WTC11 (cell line): ENCODE data around the gene SMARCC2. TPM values are rescaled to one million over a fixed set of nuclear protein-coding genes. Genes with fewer than 3 reads are reported as not detected.
A peak's percentile ranks its signal among the peaks of the same experiment; 100 is the strongest.

Experiments used
- ATF1 ChIP-seq: sonication (generic); formaldehyde crosslinking; IDR thresholded peaks from 2 replicates; pipeline ENCODE4 v1.8.1; 2023; ENCODE audit warnings: mild to moderate bottlenecking, moderate library complexity, missing genetic modification reagents
- CREB1 ChIP-seq: sonication (generic); formaldehyde crosslinking; IDR thresholded peaks from 2 replicates; pipeline ENCODE4 v1.8.0; 2023; ENCODE audit warnings: mild to moderate bottlenecking, missing genetic modification reagents
- CTCF ChIP-seq: fragments of 200-600 bp; IDR thresholded peaks from 2 replicates; pipeline ENCODE4 v1.8.0; 2022; ENCODE audit warnings: antibody characterized with exemption
- EMX1 ChIP-seq: fragments of 250-450 bp; sonication (Bioruptor Pico); IDR thresholded peaks from 2 replicates; pipeline ENCODE4 v1.8.0; 2021; ENCODE audit warnings: mild to moderate bottlenecking
- ERG ChIP-seq: fragments of 250-450 bp; sonication (Bioruptor Pico); IDR thresholded peaks from 2 replicates; pipeline ENCODE4 v1.8.0; 2021; ENCODE audit warnings: mild to moderate bottlenecking
- ESRRA ChIP-seq: sonication (generic); formaldehyde crosslinking; IDR thresholded peaks from 2 replicates; pipeline ENCODE4 v1.8.1; 2022; ENCODE audit warnings: mild to moderate bottlenecking, missing genetic modification reagents, borderline replicate concordance
- ETV6 ChIP-seq: sonication (generic); formaldehyde crosslinking; IDR thresholded peaks from 2 replicates; pipeline ENCODE4 v1.8.1; 2022; ENCODE audit warnings: mild to moderate bottlenecking, missing genetic modification reagents
- FOXP1 ChIP-seq: sonication (generic); formaldehyde crosslinking; IDR thresholded peaks from 2 replicates; pipeline ENCODE4 v1.8.0; 2022; ENCODE audit warnings: missing genetic modification reagents, mild to moderate bottlenecking, moderate library complexity, borderline replicate concordance
- GABPB1 ChIP-seq: sonication (generic); formaldehyde crosslinking; IDR thresholded peaks from 2 replicates; pipeline ENCODE4 v1.8.1; 2023; ENCODE audit warnings: mild to moderate bottlenecking, missing genetic modification reagents
- GTF2I ChIP-seq: fragments of 250-450 bp; sonication (Bioruptor Pico); conservative IDR thresholded peaks from 2 replicates; pipeline ENCODE4 v1.4.0; 2021; ENCODE audit warnings: mild to moderate bottlenecking
- HMGXB4 ChIP-seq: sonication (generic); formaldehyde crosslinking; IDR thresholded peaks from 2 replicates; pipeline ENCODE4 v1.8.1; 2023; ENCODE audit warnings: mild to moderate bottlenecking, moderate library complexity, missing genetic modification reagents
- KAT7 ChIP-seq: sonication (generic); formaldehyde crosslinking; IDR thresholded peaks from 2 replicates; pipeline ENCODE4 v1.8.1; 2023; ENCODE audit warnings: missing genetic modification reagents, mild to moderate bottlenecking, borderline replicate concordance
- MYBL2 ChIP-seq: sonication (generic); formaldehyde crosslinking; IDR thresholded peaks from 2 replicates; pipeline ENCODE4 v1.8.1; 2023; ENCODE audit warnings: mild to moderate bottlenecking, moderate library complexity, missing genetic modification reagents
- NFE2L1 ChIP-seq: sonication (generic); formaldehyde crosslinking; IDR thresholded peaks from 2 replicates; pipeline ENCODE4 v1.8.1; 2023; ENCODE audit warnings: missing genetic modification reagents
- NFYB ChIP-seq: sonication (generic); formaldehyde crosslinking; conservative IDR thresholded peaks from 2 replicates; pipeline ENCODE4 v1.8.0; 2022; ENCODE audit warnings: low read depth, missing genetic modification reagents
- NR2C2 ChIP-seq: sonication (generic); formaldehyde crosslinking; IDR thresholded peaks from 2 replicates; pipeline ENCODE4 v1.8.0; 2022; ENCODE audit warnings: mild to moderate bottlenecking, missing genetic modification reagents
- PRDM15 ChIP-seq: sonication (generic); formaldehyde crosslinking; IDR thresholded peaks from 2 replicates; pipeline ENCODE4 v1.8.0; 2022; ENCODE audit warnings: missing genetic modification reagents
- PREB ChIP-seq: sonication (generic); formaldehyde crosslinking; IDR thresholded peaks from 2 replicates; pipeline ENCODE4 v1.8.1; 2022; ENCODE audit warnings: mild to moderate bottlenecking, missing genetic modification reagents, moderate library complexity, borderline replicate concordance
- PRRX2 ChIP-seq: fragments of 250-450 bp; sonication (Bioruptor Pico); IDR thresholded peaks from 2 replicates; pipeline ENCODE4 v1.8.0; 2021; ENCODE audit warnings: mild to moderate bottlenecking
- RELA ChIP-seq: sonication (generic); formaldehyde crosslinking; IDR thresholded peaks from 2 replicates; pipeline ENCODE4 v1.8.1; 2022; ENCODE audit warnings: missing genetic modification reagents, mild to moderate bottlenecking, borderline replicate concordance
- SP1 ChIP-seq: sonication (generic); formaldehyde crosslinking; conservative IDR thresholded peaks from 2 replicates; pipeline ENCODE4 v1.8.1; 2022; ENCODE audit warnings: missing genetic modification reagents
- TCF7 ChIP-seq: sonication (generic); formaldehyde crosslinking; IDR thresholded peaks from 2 replicates; pipeline ENCODE4 v1.8.0; 2022; ENCODE audit warnings: mild to moderate bottlenecking, low read depth, missing genetic modification reagents, moderate library complexity
- TEAD1 ChIP-seq: sonication (generic); formaldehyde crosslinking; IDR thresholded peaks from 2 replicates; pipeline ENCODE4 v1.8.0; 2022; ENCODE audit warnings: mild to moderate bottlenecking, missing genetic modification reagents
- USF2 ChIP-seq: sonication (generic); formaldehyde crosslinking; IDR thresholded peaks from 2 replicates; pipeline ENCODE4 v1.8.1; 2023; ENCODE audit warnings: mild to moderate bottlenecking, missing genetic modification reagents, moderate library complexity
- ZNF121 ChIP-seq: sonication (generic); formaldehyde crosslinking; IDR thresholded peaks from 2 replicates; pipeline ENCODE4 v1.8.0; 2023; ENCODE audit warnings: missing genetic modification reagents
- ZNF317 ChIP-seq: sonication (generic); formaldehyde crosslinking; IDR thresholded peaks from 2 replicates; pipeline ENCODE4 v1.8.1; 2023; ENCODE audit warnings: low read depth, mild to moderate bottlenecking, moderate library complexity, missing genetic modification reagents, borderline replicate concordance
- ZNF512 ChIP-seq: sonication (generic); formaldehyde crosslinking; IDR thresholded peaks from 2 replicates; pipeline ENCODE4 v1.8.1; 2022; ENCODE audit warnings: missing genetic modification reagents, borderline replicate concordance
- ZNF671 ChIP-seq: fragments of 250-450 bp; sonication (Bioruptor Pico); IDR thresholded peaks from 2 replicates; pipeline ENCODE4 v1.8.0; 2021; ENCODE audit warnings: mild to moderate bottlenecking
- total RNA-seq: library from RNA; stranded (reverse); gene quantifications from 3 replicates; pipeline ENCODE4 v1.2.3, GENCODE V29; 2021

SMARCC2 gene
- total RNA-seq, 1 experiment from 2014 or later, result 76.8 TPM

GRCh38 chr12:56127888-56128669 lies 61.2 kb downstream of the SMARCC2 start, which contains the start of gene ESYT1 (continued):
- no peak for TF ChIP-seq ZNF317 (CRISPR knock-in tag)
- TF ChIP-seq PREB (CRISPR knock-in tag), result no peak
- TF ChIP-seq ERG (CRISPR knock-in tag), result no peak
- no peak for TF ChIP-seq NR2C2 (CRISPR knock-in tag)
- no peak for TF ChIP-seq RELA (CRISPR knock-in tag)
- peak; percentile 71 for TF ChIP-seq USF2 (CRISPR knock-in tag)
- TF ChIP-seq ATF1 (CRISPR knock-in tag), result no peak
- 0 out of 2 replicates have a peak, but pooled peaks have one; percentile 60 for TF ChIP-seq HMGXB4
- TF ChIP-seq FOXP1, result no peak; the same call in 1 of the 2 replicates
- no peak for TF ChIP-seq EMX1 (CRISPR knock-in tag)
- TF ChIP-seq MYBL2 (CRISPR knock-in tag), result 0 out of 2 replicates have a peak, but pooled peaks have one; percentile 22
- TF ChIP-seq KAT7 (CRISPR knock-in tag), result 0 out of 2 replicates have a peak, but pooled peaks have one; percentile 34
- peak; percentile 38; the same call in 1 of the 2 replicates for TF ChIP-seq GABPB1
- no peak for TF ChIP-seq CTCF
- peak; percentile 48 for TF ChIP-seq NFYB (CRISPR knock-in tag)
- TF ChIP-seq TEAD1 (CRISPR knock-in tag), result peak; percentile 11; the same call in 1 of the 2 replicates
- TF ChIP-seq TCF7 (CRISPR knock-in tag), result no peak
- peak; percentile 81 for TF ChIP-seq ETV6 (CRISPR knock-in tag)
- TF ChIP-seq PRDM15 (CRISPR knock-in tag), result peak; percentile 51
- TF ChIP-seq NFE2L1 (CRISPR knock-in tag), result no peak
- TF ChIP-seq ZNF121, result no peak
- no peak for TF ChIP-seq PRRX2 (CRISPR knock-in tag)
- TF ChIP-seq ZNF671 (CRISPR knock-in tag), result no peak
- no peak for TF ChIP-seq GTF2I (CRISPR knock-in tag)
- TF ChIP-seq SP1 (CRISPR knock-in tag), result peak; percentile 82; the same call in 1 of the 2 replicates
- no peak for TF ChIP-seq ZNF512 (CRISPR knock-in tag)
- TF ChIP-seq CREB1 (CRISPR knock-in tag), result no peak
- 0 out of 2 replicates have a peak, but pooled peaks have one; percentile 13 for TF ChIP-seq ESRRA (CRISPR knock-in tag)
